D721Med (cell line): ENCODE results near the gene LGR4.

Source experiments
- DNase-seq: peaks from one replicate; pipeline ENCODE4 v3.0.0; 2011; ENCODE audit warnings: low spot score; ENCODE audit not compliant: insufficient read length
- FAIRE-seq: peaks from 2 replicates; lab custom pipeline; 2011; peaks lifted over from hg19 to GRCh38; lab: Jason Lieb, UNC
- CTCF ChIP-seq: IDR thresholded peaks from 2 replicates; pipeline ENCODE4 v1.5.1; 2012; ENCODE audit warnings: mild to moderate bottlenecking, control low read depth; ENCODE audit not compliant: insufficient read depth; ENCODE audit errors: missing control alignments

Gene LGR4

GRCh38 chr11:27485930-27486773 is 13.6 kb upstream of the LGR4 start:
- FAIRE-seq (peak; percentile 38), DNase-seq (no peak)
- TF ChIP-seq CTCF: peak; percentile 91

- FAIRE-seq (no peak), DNase-seq (no peak)
These were observed 10.2 kb upstream of the LGR4 start for GRCh38 chr11:27482793-27483192.

GRCh38 chr11:27481992-27482391 is 9.4 kb upstream of the LGR4 start:
- no peak for FAIRE-seq
- no peak for TF ChIP-seq CTCF

More at GRCh38 chr11:27482793-27483192, 10.2 kb upstream of the LGR4 start:
- no peak for TF ChIP-seq CTCF

GRCh38 chr11:27477831-27478230 is 5.2 kb upstream of the LGR4 start:
- TF ChIP-seq CTCF: no peak
- FAIRE-seq (no peak), DNase-seq (no peak)

More at GRCh38 chr11:27481992-27482391, 9.4 kb upstream of the LGR4 start:
- no peak for DNase-seq

GRCh38 chr11:27477243-27477642 is 4.7 kb upstream of the LGR4 start:
- DNase-seq: no peak
- TF ChIP-seq CTCF: no peak
- no peak for FAIRE-seq

GRCh38 chr11:27475622-27476021 is 3.0 kb upstream of the LGR4 start:
- FAIRE-seq (no peak), DNase-seq (no peak)
- TF ChIP-seq CTCF: no peak

GRCh38 chr11:27473017-27473406 is 422 bp upstream of the LGR4 start:
- no peak for TF ChIP-seq CTCF
- FAIRE-seq: no peak
- DNase-seq: no peak
